ENCODE data around the gene RAB14.

RAB14 gene

GRCh38 chr9:121201738-121202533, at the start of gene RAB14:
Gene RAB14, minus strand, starts transcription at chr9:121201869. Its CDS starts 8,457 bp downstream, at chr9:121193412.
- DNase-seq (ENCODE audit: low read depth) = peak; percentile 97

GRCh38 chr9:121249563-121249962, 47.9 kb upstream of the RAB14 start:
- DNase-seq (ENCODE audit: low read depth) = no peak

GRCh38 chr9:121246821-121247561, 45.3 kb upstream of the RAB14 start:
- DNase-seq (ENCODE audit: low read depth) = peak; percentile 62

- DNase-seq (ENCODE audit: low read depth) = peak; percentile 33
Observed at GRCh38 chr9:121242959-121243346, 41.3 kb upstream of the RAB14 start.

- DNase-seq (ENCODE audit: low read depth) = peak; percentile 52
Observed at GRCh38 chr9:121242219-121242958, 40.7 kb upstream of the RAB14 start.

GRCh38 chr9:121240472-121241135, 38.9 kb upstream of the RAB14 start:
- peak; percentile 82 for DNase-seq (ENCODE audit: low read depth)

- DNase-seq (ENCODE audit: low read depth) = no peak
Observed at GRCh38 chr9:121239851-121240250, 38.2 kb upstream of the RAB14 start.

GRCh38 chr9:121239071-121239470, 37.4 kb upstream of the RAB14 start:
- peak; percentile 35 for DNase-seq (ENCODE audit: low read depth)

- no peak for DNase-seq (ENCODE audit: low read depth)
Observed at GRCh38 chr9:121237916-121238315, 36.2 kb upstream of the RAB14 start.

- DNase-seq (ENCODE audit: low read depth) = no peak
Observed at GRCh38 chr9:121235512-121235911, 33.8 kb upstream of the RAB14 start.

GRCh38 chr9:121234832-121235161, 33.1 kb upstream of the RAB14 start:
- DNase-seq (ENCODE audit: low read depth) = peak; percentile 29

- peak; percentile 8 for DNase-seq (ENCODE audit: low read depth)
Observed at GRCh38 chr9:121233906-121234831, 32.5 kb upstream of the RAB14 start.

- DNase-seq (ENCODE audit: low read depth) = no peak
Observed at GRCh38 chr9:121232251-121232650, 30.6 kb upstream of the RAB14 start.

- DNase-seq (ENCODE audit: low read depth) = no peak
Observed at GRCh38 chr9:121230256-121230655, 28.6 kb upstream of the RAB14 start.

GRCh38 chr9:121227862-121228261, 26.2 kb upstream of the RAB14 start:
- DNase-seq (ENCODE audit: low read depth) = no peak

GRCh38 chr9:121226175-121226574, 24.5 kb upstream of the RAB14 start:
- DNase-seq (ENCODE audit: low read depth) = no peak

- no peak for DNase-seq (ENCODE audit: low read depth)
Observed at GRCh38 chr9:121225240-121225639, 23.6 kb upstream of the RAB14 start.

- DNase-seq (ENCODE audit: low read depth) = peak; percentile 46
Observed at GRCh38 chr9:121222524-121223171, 21.0 kb upstream of the RAB14 start.

GRCh38 chr9:121221664-121222055, 20.0 kb upstream of the RAB14 start:
- DNase-seq (ENCODE audit: low read depth) = no peak

- no peak for DNase-seq (ENCODE audit: low read depth)
Observed at GRCh38 chr9:121220996-121221663, 19.5 kb upstream of the RAB14 start.

All from fibroblast of gingiva (primary cell).